Measurements from ENCODE around the gene DCLK2.

The DCLK2 gene

DNA sequence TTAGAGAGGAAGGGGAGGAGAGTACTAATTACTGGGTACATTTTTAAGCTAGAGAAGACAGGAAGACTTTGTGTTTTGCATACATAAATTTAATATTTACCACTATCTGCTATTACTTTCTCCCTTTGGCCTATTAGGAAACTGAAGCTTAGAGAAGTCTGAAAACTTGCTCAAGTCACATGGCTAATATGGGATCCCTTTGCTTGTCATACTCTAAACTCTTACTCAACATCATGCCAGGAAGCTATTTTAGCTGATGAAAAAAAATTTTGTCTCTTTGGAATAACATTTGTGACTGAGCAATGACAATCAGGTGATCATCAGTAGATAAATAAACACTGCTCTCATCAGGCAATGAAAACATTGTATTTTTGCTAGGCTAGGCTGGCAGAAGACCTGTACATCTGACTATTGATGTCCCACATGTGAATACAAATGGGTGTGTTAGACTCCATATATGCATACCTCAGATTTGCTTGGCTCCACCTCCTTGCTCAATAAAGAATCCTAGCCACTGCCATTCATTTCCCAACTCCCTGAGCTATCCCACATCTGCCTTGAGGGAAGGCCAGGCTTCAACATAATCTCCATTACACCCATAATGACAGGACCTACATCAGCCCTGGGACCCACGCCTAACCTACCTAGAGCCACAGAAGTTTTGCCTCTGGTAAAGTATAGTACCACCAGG is 17.0 kb upstream of the DCLK2 start:
- H3K4me1 Mint-ChIP-seq: no peaks in the 10 kb centered on the region
- no peak overlapping the region for H3K27ac Mint-ChIP-seq
- no peaks in the 10 kb centered on the region for H3K36me3 Mint-ChIP-seq
- H3K27me3 Mint-ChIP-seq: peaks cover 13% of the 10 kb centered on the region
- peaks cover 5% of the 10 kb centered on the region for H3K9me3 Mint-ChIP-seq
- no peak overlapping the region for H3K4me3 Mint-ChIP-seq

GRCh38 chr4:150063128-150063527 is 15.1 kb upstream of the DCLK2 start:
- no peak overlapping the region for H3K27ac Mint-ChIP-seq
- H3K4me1 Mint-ChIP-seq: no peaks in the 10 kb centered on the region
- H3K4me3 Mint-ChIP-seq: no peak overlapping the region
- H3K27me3 Mint-ChIP-seq: peaks cover 25% of the 10 kb centered on the region
- H3K36me3 Mint-ChIP-seq: no peaks in the 10 kb centered on the region
- peaks cover 13% of the 10 kb centered on the region for H3K9me3 Mint-ChIP-seq

GRCh38 chr4:150065740-150066139 is 12.5 kb upstream of the DCLK2 start:
- Mint-ChIP-seq H3K9me3 (peaks cover 14% of the 10 kb centered on the region), H3K27ac (no peak overlapping the region), H3K27me3 (peaks cover 28% of the 10 kb centered on the region), H3K36me3 (no peaks in the 10 kb centered on the region), H3K4me1 (no peaks in the 10 kb centered on the region), H3K4me3 (no peak overlapping the region)

- Mint-ChIP-seq H3K4me3 (no peak overlapping the region), H3K9me3 (peaks cover 14% of the 10 kb centered on the region), H3K36me3 (no peaks in the 10 kb centered on the region), H3K4me1 (no peaks in the 10 kb centered on the region), H3K27ac (no peak overlapping the region), H3K27me3 (peaks cover 28% of the 10 kb centered on the region)
Observed at GRCh38 chr4:150067859-150068258, 10.4 kb upstream of the DCLK2 start.

DNA sequence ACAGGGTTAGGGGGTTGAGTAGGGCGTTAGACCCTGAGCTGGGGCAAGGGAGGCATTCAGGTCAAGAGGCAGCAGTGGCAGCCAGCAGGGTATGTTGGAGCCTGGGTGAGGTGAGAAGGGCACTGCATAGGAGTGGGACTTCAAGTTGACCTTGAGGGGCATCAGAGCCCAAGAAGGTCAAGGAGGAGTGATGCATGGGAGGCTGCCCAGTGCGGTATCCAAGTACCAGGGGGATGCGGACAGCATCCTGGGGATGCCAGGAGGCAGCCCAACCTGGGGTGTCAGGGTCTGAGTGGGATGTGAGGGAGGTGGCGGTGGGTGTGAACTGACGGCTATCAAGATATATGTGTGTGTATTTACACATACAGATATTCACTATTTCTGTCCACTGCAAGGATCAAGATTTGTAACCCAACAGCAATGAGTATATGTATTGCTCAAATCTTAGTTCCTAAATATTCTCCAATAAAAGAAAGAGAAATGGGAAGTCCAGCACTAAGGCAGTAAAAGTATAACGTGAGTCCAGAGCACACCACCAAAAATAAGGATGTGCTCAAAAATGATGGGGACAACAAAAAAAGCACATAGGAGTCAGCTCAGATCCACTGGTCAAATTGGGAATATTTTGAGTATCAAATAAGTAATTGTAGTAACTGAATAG is 9.8 kb upstream of the DCLK2 start:
- Mint-ChIP-seq H3K4me1 (no peaks in the 10 kb centered on the region), H3K27ac (no peak overlapping the region), H3K4me3 (no peak overlapping the region), H3K36me3 (no peaks in the 10 kb centered on the region), H3K9me3 (peaks cover 14% of the 10 kb centered on the region), H3K27me3 (peaks cover 30% of the 10 kb centered on the region)

DNA sequence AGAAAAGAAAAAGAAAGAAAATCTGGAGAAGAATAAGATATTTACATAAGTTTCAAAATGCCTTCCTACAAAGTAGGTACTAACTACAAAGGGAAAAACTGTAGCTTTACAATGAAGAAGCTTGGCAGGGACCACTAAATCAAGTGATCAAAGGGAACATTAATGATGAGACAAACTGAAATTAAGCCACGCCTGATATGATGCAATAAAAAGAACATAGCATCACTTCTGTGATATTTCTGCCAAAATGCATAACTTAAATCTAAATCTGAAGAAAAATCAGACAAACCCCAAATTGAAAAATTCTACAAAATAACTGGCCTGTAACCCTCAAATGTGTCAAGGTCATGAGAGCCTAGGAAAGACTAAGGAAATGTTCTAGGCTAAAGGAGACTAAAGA is 8.9 kb upstream of the DCLK2 start:
- H3K4me3 Mint-ChIP-seq: no peak overlapping the region
- H3K27ac Mint-ChIP-seq: no peak overlapping the region
- H3K4me1 Mint-ChIP-seq: no peaks in the 10 kb centered on the region
- H3K27me3 Mint-ChIP-seq: peaks cover 26% of the 10 kb centered on the region
- H3K9me3 Mint-ChIP-seq: peaks cover 14% of the 10 kb centered on the region
- no peaks in the 10 kb centered on the region for H3K36me3 Mint-ChIP-seq

DNA sequence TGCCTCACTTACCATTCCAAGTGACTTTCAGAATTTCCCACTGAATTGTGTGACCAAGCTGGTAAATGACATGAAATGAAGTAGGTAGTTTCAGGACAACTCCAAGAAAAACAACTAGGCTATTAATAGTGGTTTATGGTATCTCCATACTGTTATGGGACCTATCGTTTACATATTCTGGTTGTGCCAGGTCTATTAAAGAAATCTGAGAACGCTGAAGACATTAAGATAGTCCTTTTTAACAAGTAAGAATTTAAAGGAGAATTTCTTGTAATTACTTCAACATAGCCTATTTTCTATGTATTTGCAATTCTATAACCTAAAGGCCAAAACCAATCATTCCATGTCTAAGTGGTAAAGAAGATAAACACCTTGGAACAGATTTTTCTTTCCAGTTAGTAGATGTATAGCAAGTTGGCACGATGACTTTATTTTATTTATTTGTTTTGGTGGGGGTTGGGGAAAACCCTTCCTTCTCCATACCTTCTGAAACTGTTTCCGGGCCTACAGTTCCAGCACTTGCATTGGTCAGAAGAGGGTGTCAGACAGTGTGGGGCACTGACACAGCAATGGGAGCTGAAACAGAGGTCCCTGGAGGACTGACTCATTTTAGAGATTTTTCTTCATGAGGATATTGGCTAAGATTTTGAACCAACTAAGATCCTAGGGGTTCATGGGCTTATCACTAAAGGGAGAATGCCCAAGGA is 7.6 kb upstream of the DCLK2 start:
- H3K36me3 Mint-ChIP-seq: no peaks in the 10 kb centered on the region
- H3K27me3 Mint-ChIP-seq: peaks cover 26% of the 10 kb centered on the region
- H3K4me3 Mint-ChIP-seq: no peak overlapping the region
- no peak overlapping the region for H3K27ac Mint-ChIP-seq
- H3K4me1 Mint-ChIP-seq: no peaks in the 10 kb centered on the region
- H3K9me3 Mint-ChIP-seq: peaks cover 9% of the 10 kb centered on the region

GRCh38 chr4:150072471-150072870 is 5.8 kb upstream of the DCLK2 start:
- Mint-ChIP-seq H3K27ac (no peak overlapping the region), H3K36me3 (no peaks in the 10 kb centered on the region), H3K9me3 (peaks cover 8% of the 10 kb centered on the region), H3K4me1 (no peaks in the 10 kb centered on the region), H3K27me3 (peaks cover 31% of the 10 kb centered on the region), H3K4me3 (no peak overlapping the region)

- H3K27ac Mint-ChIP-seq: no peak overlapping the region
- no peaks in the 10 kb centered on the region for H3K4me1 Mint-ChIP-seq
- H3K27me3 Mint-ChIP-seq: peaks cover 29% of the 10 kb centered on the region
- H3K4me3 Mint-ChIP-seq: no peak overlapping the region
- no peaks in the 10 kb centered on the region for H3K36me3 Mint-ChIP-seq
- H3K9me3 Mint-ChIP-seq: peaks cover 1% of the 10 kb centered on the region
Observed at GRCh38 chr4:150072906-150073714, 5.1 kb upstream of the DCLK2 start.

- peaks cover 24% of the 10 kb centered on the region for H3K27me3 Mint-ChIP-seq
- no peaks in the 10 kb centered on the region for H3K4me1 Mint-ChIP-seq
- H3K4me3 Mint-ChIP-seq: no peak overlapping the region
- H3K9me3 Mint-ChIP-seq: no peaks in the 10 kb centered on the region
- no peak overlapping the region for H3K27ac Mint-ChIP-seq
- no peaks in the 10 kb centered on the region for H3K36me3 Mint-ChIP-seq
Observed at GRCh38 chr4:150074064-150074463, 4.2 kb upstream of the DCLK2 start.

DNA sequence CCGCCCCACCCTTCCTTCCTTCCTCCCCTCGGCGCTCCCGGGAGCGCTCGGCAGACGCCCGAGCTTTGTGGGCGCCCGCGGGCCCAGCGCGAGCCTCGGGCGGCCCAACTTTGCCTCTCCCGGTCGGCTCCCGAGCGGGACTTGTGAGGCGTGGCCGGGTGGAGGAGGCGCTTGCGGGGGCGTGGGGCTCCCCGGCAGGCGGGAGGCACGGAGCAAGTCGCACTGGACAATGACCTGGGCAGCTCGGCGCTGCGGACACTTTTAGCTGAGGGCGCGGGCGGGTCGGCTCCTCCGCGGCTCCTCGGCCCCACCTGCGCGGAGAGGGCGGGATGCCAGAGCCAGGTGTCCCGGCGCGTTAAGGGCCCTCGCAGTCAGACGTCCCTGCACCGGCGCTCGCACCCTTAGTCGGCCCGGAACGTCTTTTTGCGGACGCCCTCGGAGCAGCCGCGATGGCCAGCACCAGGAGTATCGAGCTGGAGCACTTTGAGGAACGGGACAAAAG is 385 bp downstream of the DCLK2 start:
- H3K27ac Mint-ChIP-seq: no peak overlapping the region
- no peaks in the 10 kb centered on the region for H3K9me3 Mint-ChIP-seq
- H3K4me1 Mint-ChIP-seq: no peaks in the 10 kb centered on the region
- peaks cover 30% of the 10 kb centered on the region for H3K27me3 Mint-ChIP-seq
- no peaks in the 10 kb centered on the region for H3K36me3 Mint-ChIP-seq
- no peak overlapping the region for H3K4me3 Mint-ChIP-seq

- no peak overlapping the region for H3K27ac Mint-ChIP-seq
- peak overlapping the region; percentile 72 for H3K4me3 Mint-ChIP-seq
- H3K36me3 Mint-ChIP-seq: no peaks in the 10 kb centered on the region
- H3K27me3 Mint-ChIP-seq: peaks cover 30% of the 10 kb centered on the region
- H3K9me3 Mint-ChIP-seq: no peaks in the 10 kb centered on the region
- no peaks in the 10 kb centered on the region for H3K4me1 Mint-ChIP-seq
Observed at GRCh38 chr4:150079081-150079581, 886 bp downstream of the DCLK2 start.

GRCh38 chr4:150080337-150080736 is 2.1 kb downstream of the DCLK2 start:
- Mint-ChIP-seq H3K4me1 (no peaks in the 10 kb centered on the region), H3K36me3 (no peaks in the 10 kb centered on the region)

DNA sequence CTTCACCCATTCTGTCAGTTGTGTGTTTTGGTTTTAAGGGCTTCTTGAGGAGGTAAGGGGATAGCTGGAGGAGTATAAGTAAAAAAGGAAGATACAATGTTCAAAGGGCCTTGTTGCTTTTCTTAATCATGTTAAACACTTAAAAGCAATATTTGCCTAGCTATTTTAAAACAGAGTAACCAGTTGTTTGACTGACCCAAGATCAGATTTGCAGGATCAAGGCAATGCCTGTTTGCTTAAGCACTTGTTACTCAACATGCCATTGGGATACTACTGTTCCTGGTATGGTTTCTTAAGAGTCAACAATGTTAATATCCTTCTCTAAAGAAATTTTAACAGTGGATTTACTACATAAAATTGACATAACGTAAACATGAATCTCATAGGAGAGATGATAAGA is 2.6 kb downstream of the DCLK2 start:
- H3K27me3 Mint-ChIP-seq: peaks cover 24% of the 10 kb centered on the region
- no peaks in the 10 kb centered on the region for H3K9me3 Mint-ChIP-seq
- H3K4me3 Mint-ChIP-seq: no peak overlapping the region
- H3K36me3 Mint-ChIP-seq: no peaks in the 10 kb centered on the region
- no peaks in the 10 kb centered on the region for H3K4me1 Mint-ChIP-seq
- H3K27ac Mint-ChIP-seq: no peak overlapping the region

More at GRCh38 chr4:150080337-150080736, 2.1 kb downstream of the DCLK2 start:
- no peaks in the 10 kb centered on the region for H3K9me3 Mint-ChIP-seq
- H3K27me3 Mint-ChIP-seq: peaks cover 27% of the 10 kb centered on the region
- no peak overlapping the region for H3K4me3 Mint-ChIP-seq
- no peak overlapping the region for H3K27ac Mint-ChIP-seq

DNA sequence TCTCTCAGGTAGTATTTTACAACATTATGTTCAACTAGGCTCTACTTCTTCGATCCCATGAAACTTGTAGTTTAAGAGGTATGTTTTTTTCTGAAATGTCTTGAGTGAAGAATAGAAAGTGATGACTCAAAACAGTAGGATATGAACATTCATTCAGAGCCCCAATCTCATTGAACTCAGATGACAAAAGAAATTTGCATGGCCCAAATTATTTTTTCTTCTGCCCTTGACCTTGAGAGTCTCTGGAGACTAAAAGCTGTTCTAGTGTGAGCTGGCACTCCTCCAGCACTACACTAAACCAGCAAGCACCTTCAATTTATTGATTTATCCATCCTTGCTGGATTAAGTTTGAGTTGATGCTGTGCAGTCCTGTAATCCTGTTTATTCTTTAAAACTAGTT is 4.0 kb downstream of the DCLK2 start:
- Mint-ChIP-seq H3K4me3 (no peak overlapping the region), H3K27ac (no peak overlapping the region), H3K9me3 (peaks cover 4% of the 10 kb centered on the region), H3K27me3 (peaks cover 15% of the 10 kb centered on the region), H3K4me1 (no peaks in the 10 kb centered on the region), H3K36me3 (no peaks in the 10 kb centered on the region)

All from activated naive CD4-positive, alpha-beta T cell treated with anti-CD3 and anti-CD28 coated beads, Interleukin-2, amount 50 U/mL, for 24 hours (primary cell).